ENCODE results near the gene CD38.

CD38 gene

GRCh38 chr4:15765910-15766697, 12.0 kb upstream of the CD38 start:
- TF ChIP-seq CTCF (IDR thresholded peaks at IDR 0.05): no peak
- no peak for TF ChIP-seq ZFX (IDR thresholded peaks at IDR 0.05; ENCODE audit: borderline replicate concordance)
- no peak overlapping the region for H3K27ac ChIP-seq

DNA sequence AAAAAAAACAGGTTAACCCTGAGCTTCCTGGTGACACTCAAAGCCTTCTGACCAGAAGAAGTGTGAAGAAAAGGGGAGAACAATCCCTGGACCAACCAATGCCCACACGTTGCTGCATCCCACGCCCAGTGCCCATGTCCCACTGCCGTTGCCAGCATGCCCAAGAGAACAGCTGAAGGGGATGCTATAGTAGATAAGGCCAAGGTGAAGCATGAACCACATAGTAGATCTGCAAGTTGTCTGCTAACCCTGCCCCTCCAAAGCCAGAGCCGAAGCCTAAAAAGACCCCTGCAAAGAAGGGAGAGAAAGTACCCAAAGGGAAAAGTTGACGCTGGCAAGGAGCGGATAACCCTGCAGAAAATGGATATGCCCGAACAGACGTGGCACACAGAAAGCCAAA, 11.3 kb upstream of the CD38 start:
- no peak overlapping the region for H3K27ac ChIP-seq
- TF ChIP-seq CTCF (IDR thresholded peaks at IDR 0.05) (no peak), ZFX (IDR thresholded peaks at IDR 0.05; ENCODE audit: borderline replicate concordance) (no peak)

GRCh38 chr4:15769202-15769601, 8.9 kb upstream of the CD38 start:
- TF ChIP-seq ZFX (IDR thresholded peaks at IDR 0.05; ENCODE audit: borderline replicate concordance) (no peak), CTCF (IDR thresholded peaks at IDR 0.05) (no peak)
- no peak overlapping the region for H3K27ac ChIP-seq

DNA sequence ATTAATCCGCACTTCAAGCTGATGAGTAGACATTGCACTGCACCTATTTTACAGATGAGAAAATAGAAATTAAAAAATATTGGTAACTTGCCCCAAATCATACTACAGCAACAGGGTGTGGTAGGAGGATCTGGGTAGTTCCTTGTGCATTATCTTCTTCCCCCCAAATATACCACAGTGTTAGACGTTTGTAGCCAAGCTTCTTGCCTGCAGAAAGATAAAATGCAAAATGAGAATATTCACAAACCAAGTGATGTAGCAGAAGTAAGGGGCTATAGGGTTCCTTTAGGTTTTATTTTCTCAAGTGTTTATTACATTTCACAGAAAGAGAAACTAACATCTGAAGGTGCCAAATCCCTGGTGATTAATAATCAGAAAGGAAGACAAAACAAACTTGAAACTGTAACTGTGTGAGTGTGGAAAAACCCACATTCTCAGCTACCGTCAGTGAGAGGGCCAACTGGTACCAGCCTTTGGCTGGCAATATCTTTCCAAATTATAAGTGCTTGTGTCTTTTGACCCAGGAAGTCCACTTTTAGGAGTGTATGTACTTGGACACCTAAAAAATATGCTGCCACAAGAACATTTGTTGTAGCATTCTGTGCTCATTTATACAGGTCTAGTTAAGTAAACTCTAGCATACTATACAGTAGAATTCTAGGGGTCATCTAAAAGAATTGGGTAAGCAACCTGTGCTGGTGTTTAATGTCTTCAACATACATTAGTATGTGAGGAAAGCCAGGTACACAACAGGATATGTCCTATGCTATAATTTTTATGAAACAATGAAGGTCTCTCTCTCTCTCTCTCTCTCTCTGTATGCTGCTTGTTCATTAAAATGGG, 6.7 kb upstream of the CD38 start:
- TF ChIP-seq ZFX (IDR thresholded peaks at IDR 0.05; ENCODE audit: borderline replicate concordance) (no peak), CTCF (IDR thresholded peaks at IDR 0.05) (no peak)
- no peak overlapping the region for H3K27ac ChIP-seq

DNA sequence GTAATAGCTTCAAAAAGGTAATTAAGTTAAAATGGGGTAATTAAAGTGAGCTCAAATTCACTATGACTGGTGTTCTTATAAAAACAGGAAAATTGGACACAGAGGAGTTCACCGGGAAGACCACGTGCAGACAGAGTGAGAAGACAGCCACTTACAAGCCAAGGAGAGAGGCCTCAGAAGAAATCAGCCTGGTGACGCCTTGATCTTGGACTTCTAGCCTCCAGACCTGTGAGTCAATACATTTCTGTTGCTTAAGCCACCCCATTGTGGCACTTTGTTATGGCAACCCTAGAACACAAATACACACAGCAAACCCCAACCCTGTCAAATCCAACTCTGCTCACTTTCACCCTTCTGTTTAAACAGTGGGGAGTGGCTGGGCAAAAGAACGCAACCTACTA, 4.1 kb upstream of the CD38 start:
- no peak overlapping the region for H3K27ac ChIP-seq
- TF ChIP-seq ZFX (IDR thresholded peaks at IDR 0.05; ENCODE audit: borderline replicate concordance) (no peak), CTCF (IDR thresholded peaks at IDR 0.05) (no peak)

DNA sequence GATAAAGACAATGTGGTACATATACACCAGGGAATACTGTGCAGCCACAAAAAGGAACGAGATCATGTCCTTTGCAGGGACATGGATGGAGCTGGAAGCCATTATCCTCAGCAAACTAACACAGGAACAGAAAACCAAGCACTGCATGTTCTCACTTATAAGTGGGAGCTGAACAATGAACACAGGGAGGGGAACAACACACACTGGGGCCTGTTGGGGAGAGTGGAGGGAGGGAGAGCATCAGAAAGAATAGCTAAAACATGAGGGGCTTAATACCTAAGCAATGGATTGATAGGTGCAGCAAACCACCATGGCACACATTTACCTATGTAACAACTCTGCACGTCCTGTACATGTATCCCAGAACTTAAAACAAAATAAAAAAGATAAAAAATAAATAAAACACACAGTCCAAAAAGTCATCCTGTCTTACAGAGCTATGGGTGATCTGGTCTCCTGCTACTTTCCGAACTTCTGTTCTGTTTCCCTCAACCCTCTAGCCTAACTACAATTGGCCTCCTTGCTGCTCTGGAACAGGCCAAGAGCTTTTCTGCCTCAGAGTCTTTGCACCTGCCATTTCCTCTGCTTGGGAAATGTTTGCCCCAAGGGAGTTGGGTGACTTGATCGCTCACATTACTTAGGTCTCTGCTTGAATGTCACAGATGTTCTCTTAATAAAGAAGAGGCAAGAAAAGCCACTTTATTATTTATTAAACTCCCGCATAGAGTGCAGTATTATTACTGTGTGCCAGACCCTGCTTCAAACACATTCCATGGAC, 1.1 kb upstream of the CD38 start:
- TF ChIP-seq CTCF (IDR thresholded peaks at IDR 0.05) (no peak), ZFX (IDR thresholded peaks at IDR 0.05; ENCODE audit: borderline replicate concordance) (no peak)
- no peak overlapping the region for H3K27ac ChIP-seq

All from 22Rv1 (cell line).